ENCODE data around the gene SGSM1.
"Not testable (repeated sequence)": the region's sequence is repeated elsewhere in the genome, so short reads cannot be mapped to it uniquely, and the experiment has no call there.

The SGSM1 gene

GRCh38 chr22:24837517-24837916, 31.5 kb downstream of the SGSM1 start:
- DNase-seq, result not testable (repeated sequence)

DNA sequence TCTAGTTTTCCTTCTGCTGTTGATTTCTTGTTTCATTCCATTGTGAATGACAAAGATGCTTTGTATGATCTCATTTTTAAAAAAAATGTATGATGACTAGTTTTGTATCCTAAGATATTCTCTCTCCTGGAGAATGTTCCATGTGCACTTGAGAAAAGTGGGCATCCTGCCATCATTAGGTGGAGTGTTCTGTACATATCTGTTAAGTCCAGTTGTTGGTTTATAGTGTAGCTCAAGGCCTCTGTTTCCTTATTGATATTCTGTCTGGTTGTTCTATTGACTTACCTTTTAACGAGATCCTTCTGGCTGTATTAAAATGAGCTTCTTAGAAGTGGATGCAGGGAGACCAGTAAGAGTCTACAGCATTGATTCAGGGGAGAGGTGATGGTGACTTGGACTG, 35.2 kb downstream of the SGSM1 start:
- no peak for DNase-seq

- no peak for DNase-seq
Measured at GRCh38 chr22:24843048-24843447, 37.0 kb downstream of the SGSM1 start.

- DNase-seq, result peak; percentile 3 to 15
Measured at GRCh38 chr22:24845041-24845898, 39.3 kb downstream of the SGSM1 start.

GRCh38 chr22:24847490-24847889, 41.5 kb downstream of the SGSM1 start:
- no peak for DNase-seq

DNA sequence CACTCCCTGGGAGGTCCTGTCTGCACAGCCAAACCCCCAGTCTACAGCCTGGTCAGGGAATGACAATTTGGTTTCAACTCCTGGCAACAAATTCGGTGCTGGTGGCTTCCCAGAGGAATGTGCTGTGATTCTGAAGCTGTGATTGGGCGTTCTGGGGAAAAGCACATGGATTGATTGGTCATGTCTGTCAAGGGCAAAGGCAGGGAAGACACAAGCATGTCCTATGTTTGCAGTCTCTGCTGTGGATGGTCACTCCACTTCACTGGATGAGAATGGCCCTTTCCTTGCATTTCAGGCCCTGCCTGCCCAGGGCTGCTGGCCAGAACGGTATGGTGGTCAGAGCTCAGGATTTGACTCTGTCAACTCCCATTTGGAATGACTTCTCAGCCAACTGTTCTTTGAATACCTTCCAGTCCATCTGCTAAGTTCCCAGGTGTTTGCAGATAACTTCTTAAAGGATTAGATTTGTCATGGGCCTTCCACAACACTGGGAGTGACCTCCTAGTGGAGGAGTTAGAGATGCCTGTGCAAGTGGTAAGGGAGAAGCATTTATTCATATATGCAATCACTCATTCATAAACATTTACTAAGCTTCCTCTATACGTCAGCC, 42.7 kb downstream of the SGSM1 start:
- no peak for DNase-seq

- no peak for DNase-seq
Measured at GRCh38 chr22:24855794-24856193, 49.8 kb downstream of the SGSM1 start.

DNA sequence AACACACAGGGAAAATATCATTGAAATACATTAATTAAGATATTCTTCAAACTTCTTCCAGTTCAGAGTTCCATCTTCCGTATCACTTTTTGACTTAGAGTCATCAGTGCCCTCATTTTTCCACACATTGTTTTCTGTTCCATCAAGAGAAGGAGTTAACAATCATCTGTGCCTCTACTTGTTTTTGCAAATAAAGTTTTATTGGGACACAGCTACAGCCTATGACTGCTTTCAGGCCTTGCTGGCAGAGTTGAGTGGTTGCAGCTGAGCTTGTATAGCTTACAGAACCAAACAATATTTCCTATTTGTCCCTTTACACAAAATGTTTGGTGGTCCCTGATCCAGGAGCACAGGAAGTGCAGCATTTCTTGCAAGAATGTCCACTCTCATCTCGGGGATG, 51.6 kb downstream of the SGSM1 start:
- no peak for DNase-seq

- DNase-seq, result no peak
Measured at GRCh38 chr22:24859587-24859986, 53.6 kb downstream of the SGSM1 start.

GRCh38 chr22:24865508-24865907, 59.5 kb downstream of the SGSM1 start:
- no peak for DNase-seq

- DNase-seq, result no peak
Measured at GRCh38 chr22:24867323-24868022, 61.5 kb downstream of the SGSM1 start.

GRCh38 chr22:24868979-24869378, 63.0 kb downstream of the SGSM1 start:
- no peak for DNase-seq

GRCh38 chr22:24871611-24872205, 65.7 kb downstream of the SGSM1 start:
- DNase-seq, result no peak

- no peak for DNase-seq
Measured at GRCh38 chr22:24873226-24873625, 67.2 kb downstream of the SGSM1 start.

DNA sequence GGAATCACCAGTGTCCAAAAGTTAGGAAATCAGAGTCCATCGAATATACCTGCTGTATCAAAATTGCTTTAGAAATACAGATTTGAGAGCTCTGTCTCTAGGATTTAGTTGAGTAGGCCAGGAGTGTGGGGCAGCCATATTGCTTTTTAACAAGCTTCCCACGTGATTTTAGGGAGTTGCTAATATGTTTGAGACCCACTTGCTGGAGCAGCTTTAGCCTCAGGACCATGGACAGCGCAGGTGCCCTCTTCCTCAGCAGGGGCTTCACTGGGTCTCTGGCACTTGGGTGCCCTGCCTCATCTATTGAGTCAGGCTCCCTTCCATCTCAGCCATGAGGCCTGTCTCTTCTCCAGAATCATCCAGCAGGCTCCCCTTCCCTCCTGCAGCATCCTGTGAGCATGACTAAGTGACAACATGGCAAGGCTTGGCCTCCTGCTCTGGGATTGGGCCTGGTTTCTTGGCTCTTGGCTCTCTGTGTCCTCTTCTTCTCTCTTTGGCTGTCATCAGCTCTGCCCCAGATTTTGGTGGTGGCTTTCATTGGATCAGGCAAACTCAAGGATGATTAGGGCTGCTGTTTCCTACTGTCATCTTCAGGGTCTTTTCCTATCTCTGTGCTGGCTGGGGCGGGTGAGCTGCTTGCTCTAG, 70.0 kb downstream of the SGSM1 start:
- DNase-seq, result peak; percentile 3 to 30

- DNase-seq, result no peak
Measured at GRCh38 chr22:24876700-24877099, 70.7 kb downstream of the SGSM1 start.

DNA sequence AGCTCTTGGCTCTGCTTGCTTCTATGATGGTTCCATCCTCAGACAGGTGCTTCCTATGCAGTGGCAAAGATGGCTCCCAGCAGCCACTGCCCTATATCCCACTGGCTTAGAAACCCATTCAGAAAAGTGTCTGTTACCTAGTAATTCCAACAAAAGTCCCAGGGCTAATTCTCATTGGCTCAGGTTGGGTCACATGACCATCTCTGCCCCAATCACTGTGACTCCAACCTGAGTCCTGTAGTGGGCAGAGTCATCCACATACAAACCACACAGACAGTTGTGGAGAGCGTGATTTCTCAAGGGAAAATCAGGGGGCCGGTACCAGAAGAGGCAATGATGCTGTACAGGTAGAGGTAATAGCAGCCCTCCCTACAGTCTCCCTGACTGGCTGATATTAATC, 73.0 kb downstream of the SGSM1 start:
- no peak for DNase-seq

- DNase-seq, result peak in 1 of 2 experiments; percentile 3
Measured at GRCh38 chr22:24883432-24883831, 77.4 kb downstream of the SGSM1 start.

- DNase-seq, result no peak
Measured at GRCh38 chr22:24887260-24887659, 81.2 kb downstream of the SGSM1 start.

- DNase-seq, result no peak
Measured at GRCh38 chr22:24893341-24894070, 87.5 kb downstream of the SGSM1 start.

DNA sequence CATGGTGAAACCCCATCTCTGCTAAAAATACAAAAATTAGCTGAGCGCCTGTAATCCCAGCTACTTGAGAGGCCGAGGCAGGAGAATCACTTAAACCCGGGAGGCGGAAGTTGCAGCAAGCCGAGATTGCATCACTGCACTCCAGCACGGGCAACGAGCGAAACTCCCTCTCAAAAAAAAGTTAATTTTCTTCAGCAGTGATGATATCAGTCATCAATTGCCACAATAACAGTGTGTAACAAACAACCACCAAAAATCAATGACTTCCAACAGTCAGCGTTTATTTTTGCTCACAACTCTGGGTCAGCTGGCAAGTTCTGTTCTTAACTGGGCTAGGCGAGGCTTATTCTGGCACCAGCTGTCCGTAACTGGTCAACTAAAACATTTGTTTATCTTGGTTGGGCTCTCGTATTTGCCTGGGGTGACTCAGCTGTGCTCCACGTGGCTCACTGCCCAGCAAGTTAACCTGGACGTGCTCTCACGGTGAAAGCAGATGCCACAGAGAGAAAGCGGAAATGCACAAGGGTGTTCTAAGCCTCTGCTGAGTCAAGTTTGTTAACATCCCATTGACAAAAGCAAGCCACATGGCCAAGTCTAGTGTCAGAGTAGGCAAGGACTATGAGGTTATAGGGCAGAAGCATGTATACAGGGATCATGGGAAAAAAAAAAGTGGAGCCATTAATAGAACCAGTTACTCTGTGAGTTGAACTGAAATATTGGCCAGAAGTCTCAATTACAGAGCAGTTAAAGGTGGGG, 88.4 kb downstream of the SGSM1 start:
- peak; percentile 3 to 4 for DNase-seq

Data from Kasumi-1 (cell line).